Fibroblast of villous mesenchyme (primary cell): ENCODE results near the gene ARHGDIB. TPM values are rescaled to one million over a fixed set of nuclear protein-coding genes. Genes with fewer than 3 reads are reported as not detected.

Experiments used
- DNase-seq: peaks from one replicate; pipeline ENCODE4 v3.0.0-alpha.2; 2010; ENCODE audit warnings: low read depth
- H3K4me3 ChIP-seq: 2 replicates; pipeline ENCODE4 v1.5.1; 2011; ENCODE audit warnings: low read depth, mild to moderate bottlenecking, low read length
- CTCF ChIP-seq: IDR thresholded peaks from 2 replicates; pipeline ENCODE4 v1.5.1; 2012; ENCODE audit warnings: low read depth, mild to moderate bottlenecking, low read length; ENCODE audit not compliant: insufficient read depth
- total RNA-seq: library from RNA; depleted of rRNA; stranded (reverse); fragments of >200 nt; gene quantifications from 2 replicates; pipeline ENCODE4 v1.2.3, GENCODE V29; 2012

The ARHGDIB gene
- total RNA-seq, 1 donor = 17.3 TPM

- no peak for TF ChIP-seq CTCF
- DNase-seq = no peak
- H3K4me3 ChIP-seq = no peak overlapping the region
These were observed 2.3 kb downstream of the ARHGDIB start for GRCh38 chr12:14959126-14959440.

GRCh38 chr12:14958361-14959125 lies 2.9 kb downstream of the ARHGDIB start:
- DNase-seq = no peak
- no peak for TF ChIP-seq CTCF
- no peak overlapping the region for H3K4me3 ChIP-seq

- H3K4me3 ChIP-seq = no peak overlapping the region
- DNase-seq = no peak
- TF ChIP-seq CTCF = no peak
These were observed 3.7 kb downstream of the ARHGDIB start for GRCh38 chr12:14957551-14958168.

- TF ChIP-seq CTCF = no peak
- H3K4me3 ChIP-seq = no peak overlapping the region
These were observed 4.5 kb downstream of the ARHGDIB start for GRCh38 chr12:14956905-14957304.

GRCh38 chr12:14956024-14956891 lies 5.1 kb downstream of the ARHGDIB start:
- no peak overlapping the region for H3K4me3 ChIP-seq
- TF ChIP-seq CTCF = no peak
- DNase-seq = no peak

More at GRCh38 chr12:14956905-14957304, 4.5 kb downstream of the ARHGDIB start:
- DNase-seq = no peak

- H3K4me3 ChIP-seq = no peak overlapping the region
- TF ChIP-seq CTCF = no peak
- no peak for DNase-seq
These were observed 7.1 kb downstream of the ARHGDIB start for GRCh38 chr12:14954269-14954668.
